UCSD-AML1 (cell line): ENCODE results near the gene ZNF763.
"Not testable (repeated sequence)": the region's sequence is repeated elsewhere in the genome, so short reads cannot be mapped to it uniquely, and the experiment has no call there.

Experiments
- DNase-seq: peaks from one replicate; lab custom pipeline; 2025; ENCODE audit not compliant: unreplicated experiment; lab: John Stamatoyannopoulos, UW

ZNF763 gene

DNA sequence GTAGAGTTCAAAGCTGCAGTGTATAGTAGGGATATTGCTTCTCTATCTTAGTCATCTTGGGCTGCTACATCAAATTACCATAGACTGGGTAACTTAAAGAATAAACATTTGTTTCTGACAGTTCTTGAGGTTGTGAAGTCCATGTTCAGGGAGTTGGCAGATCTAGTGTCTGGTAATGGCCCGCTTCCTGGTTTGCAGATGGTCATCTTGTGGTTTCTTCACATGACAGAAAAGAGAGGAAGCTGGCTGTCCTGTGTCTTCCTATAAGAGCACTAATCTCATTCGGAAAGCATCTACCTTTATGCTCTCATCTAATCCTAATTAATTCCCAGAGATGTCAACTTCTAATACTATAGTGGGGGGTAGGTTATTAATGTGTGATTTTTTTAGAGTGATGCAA is 6.2 kb downstream of the ZNF763 start:
- DNase-seq, result no peak

DNA sequence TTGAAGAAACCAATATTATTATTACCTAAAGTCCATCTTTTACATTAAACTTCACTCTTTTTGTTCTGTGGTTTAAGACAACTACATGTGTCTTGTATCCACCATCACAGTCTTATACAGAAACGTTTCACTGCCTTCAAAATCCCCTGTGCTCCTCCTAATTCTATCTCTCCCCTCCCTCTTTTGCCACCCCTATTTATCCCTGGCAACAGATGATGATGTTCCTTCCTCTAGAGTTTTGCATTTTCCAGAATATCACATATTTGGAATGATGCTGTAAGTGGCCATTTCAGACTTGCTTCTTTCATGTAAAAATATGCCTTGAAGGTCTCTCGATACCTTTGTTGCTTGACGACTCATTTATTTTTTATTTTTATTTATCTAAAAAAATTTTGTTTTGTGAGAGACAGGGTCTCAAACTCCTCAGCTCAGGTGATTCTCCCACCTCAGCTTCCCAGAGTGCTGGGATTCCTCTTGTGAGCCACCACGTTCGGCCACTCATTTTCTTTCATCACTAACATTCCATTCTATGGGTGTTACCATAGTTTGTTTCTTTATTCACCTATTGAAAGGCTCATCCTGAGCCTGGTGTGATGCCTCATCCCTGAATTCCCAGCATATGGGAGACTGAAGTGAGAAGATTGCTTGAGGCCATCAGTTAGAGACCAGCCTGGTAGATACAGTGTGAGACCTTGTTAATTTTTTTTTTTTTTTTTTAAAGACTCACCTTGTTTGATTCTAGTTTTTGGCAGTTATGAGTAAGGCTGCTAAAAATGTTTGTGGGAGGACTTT is 8.4 kb downstream of the ZNF763 start:
- DNase-seq, result no peak

DNA sequence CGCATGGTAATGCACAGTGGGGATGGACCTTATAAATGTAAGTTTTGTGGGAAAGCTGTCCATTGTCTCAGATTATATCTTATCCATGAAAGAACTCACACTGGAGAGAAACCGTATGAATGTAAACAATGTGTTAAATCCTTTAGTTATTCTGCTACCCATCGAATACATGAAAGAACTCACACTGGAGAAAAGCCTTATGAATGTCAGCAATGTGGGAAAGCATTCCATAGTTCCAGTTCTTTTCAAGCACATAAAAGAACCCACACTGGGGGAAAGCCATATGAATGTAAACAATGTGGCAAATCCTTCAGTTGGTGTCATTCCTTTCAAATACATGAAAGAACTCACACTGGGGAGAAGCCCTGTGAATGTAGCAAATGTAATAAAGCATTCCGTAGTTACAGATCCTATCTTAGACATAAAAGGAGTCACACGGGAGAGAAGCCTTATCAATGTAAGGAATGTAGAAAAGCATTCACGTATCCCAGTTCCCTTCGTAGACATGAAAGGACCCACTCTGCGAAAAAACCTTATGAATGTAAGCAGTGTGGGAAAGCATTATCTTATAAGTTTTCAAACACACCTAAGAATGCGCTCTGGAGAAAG is 13.8 kb downstream of the ZNF763 start:
- no peak for DNase-seq

DNA sequence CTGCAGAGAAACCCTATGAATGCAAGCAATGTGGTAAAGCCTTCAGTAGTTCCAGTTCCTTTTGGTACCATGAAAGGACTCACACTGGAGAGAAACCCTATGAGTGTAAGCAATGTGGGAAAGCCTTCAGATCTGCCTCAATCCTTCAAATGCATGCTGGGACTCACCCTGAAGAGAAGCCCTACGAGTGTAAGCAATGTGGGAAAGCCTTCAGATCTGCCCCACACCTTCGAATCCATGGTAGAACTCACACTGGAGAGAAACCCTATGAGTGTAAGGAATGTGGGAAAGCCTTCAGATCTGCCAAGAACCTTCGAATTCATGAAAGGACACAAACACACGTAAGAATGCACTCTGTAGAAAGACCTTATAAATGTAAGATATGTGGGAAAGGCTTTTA is 14.7 kb downstream of the ZNF763 start:
- no peak for DNase-seq

DNA sequence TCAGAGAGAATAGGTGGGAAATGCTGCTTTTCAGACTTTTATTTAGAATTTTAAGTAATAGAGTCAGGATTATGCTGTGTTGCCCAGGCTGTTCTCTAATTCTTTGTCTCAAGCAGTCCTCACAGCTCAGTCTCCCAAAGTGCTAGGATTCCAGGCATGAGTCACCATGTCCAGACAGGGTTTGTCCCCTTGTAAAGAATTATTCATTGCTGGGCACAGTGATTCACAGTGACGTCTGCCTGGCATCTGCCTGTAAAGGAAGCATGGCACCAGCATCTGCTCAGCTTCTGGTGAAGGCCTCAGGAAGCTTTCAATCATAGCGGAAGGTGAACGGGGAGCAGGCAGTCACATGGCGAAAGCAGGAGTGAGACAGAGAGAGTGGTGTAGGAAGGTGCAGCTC is 17.7 kb downstream of the ZNF763 start:
- DNase-seq, result no peak

DNA sequence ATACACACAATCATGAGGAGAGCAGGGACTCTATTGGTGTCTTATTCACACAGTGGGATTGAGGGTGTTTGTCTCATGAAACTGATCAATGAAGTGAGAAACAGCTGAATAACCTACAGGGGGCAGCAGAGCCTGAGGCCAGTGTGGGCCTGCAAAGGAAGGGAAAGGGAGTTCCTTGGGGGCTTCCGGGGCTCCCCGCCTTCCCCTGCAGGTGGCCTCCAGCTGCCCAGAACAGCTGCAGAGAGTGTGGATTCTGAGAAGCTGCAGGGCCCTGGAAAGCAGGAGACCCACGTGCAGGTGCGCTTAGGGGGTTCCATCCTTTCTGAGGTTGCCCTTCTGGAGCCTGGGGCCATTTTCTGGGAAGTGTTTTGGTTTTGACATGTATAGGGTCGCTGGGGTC is 20.1 kb downstream of the ZNF763 start:
- peak; percentile 35 for DNase-seq

DNA sequence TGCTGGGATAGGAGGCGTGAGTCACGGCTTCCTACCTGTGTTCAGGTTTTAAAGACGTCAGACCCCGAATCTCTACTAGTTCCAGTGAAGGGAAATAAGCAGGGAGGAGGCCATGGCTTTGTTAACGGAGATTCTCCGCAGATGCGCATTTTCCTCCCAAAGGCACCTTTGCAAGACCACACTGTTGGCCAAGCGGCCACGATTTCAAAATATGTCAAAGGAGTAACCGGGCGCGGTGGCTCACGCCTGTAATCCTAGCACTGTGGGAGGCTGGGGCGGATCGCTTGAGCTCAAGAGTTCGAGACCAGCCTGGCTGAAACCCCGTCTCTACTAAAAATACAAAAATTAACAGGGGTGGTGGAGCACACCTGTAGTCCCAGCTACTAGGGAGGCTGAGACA is 21.9 kb downstream of the ZNF763 start:
- DNase-seq, result no peak

DNA sequence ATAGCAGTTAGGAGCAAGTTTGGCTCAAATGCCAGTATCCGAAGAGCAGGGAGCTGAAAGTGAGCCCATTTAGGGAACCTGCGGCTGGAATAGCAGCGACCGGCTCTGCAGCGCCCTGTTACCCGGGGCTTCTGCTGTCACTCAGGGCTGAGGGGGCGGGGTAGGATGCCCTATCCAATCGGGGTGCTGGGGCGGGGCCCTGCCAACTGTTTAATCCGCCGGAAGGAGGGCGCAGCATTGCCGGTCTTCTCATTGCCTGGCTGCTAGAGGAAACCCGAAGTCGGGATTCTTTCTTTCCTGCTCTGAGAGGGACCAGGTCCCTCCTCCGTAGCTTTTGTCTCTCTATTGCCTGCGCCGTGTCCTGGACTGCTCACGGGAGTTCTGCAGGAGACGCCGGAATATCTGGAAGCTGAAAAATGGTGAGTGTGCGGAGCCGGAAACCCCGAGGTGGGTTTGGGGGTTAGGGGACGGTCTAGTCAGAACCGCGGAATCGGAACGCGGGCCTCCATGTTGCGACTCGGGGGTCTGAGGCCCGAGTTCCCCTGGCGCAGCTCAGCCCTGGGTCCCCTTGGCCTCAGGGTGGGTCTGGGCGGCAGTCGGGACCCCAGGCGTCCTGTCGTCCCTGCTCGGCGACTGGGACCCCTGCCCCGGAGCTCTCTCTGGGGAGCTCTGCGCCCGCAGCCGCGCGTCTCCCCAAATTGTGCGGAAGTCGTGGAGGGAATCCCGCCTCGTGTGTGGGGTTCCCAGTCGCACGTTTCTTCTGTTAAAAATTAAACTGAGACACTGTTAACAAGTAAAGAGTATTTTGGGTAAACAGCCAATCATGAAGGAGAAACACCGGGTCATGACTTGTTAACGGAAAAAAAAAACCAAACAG is 22.8 kb downstream of the ZNF763 start:
- peak; percentile 94 for DNase-seq

DNA sequence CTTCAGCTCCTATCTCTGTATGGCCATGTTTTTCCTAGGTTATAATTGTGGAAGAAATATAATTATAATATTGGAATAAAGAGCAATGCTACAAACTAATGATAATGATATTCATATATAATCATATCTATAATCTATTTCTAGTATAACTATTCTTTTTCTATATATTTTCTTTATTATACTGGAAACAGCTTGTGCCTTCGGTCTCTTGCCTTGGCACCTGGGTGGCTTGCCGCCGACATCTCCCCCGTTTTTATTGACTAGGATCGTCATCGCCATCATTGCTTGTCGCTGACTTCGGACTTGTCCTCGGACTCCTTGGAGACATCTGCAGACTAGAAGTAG is 24.2 kb downstream of the ZNF763 start:
- DNase-seq, result no peak

DNA sequence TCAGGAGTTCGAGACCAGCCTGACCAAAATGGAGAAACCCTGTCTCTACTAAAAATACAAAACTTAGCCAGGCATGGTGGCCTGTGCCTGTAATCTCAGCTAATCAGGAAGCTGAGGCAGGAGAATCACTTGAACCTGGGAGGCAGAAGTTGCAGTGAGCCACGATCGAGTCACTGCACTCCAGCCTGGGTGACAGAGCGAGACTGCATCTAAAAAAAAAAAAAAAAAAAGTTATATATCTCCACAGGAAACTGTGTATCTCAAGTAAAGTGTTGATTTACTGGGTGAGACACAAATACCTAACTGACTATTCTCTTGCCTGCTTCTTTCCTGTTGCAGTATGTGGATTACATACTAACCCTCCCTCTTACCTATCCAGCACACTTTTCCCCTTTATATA is 27.1 kb downstream of the ZNF763 start:
- not testable (repeated sequence) for DNase-seq

DNA sequence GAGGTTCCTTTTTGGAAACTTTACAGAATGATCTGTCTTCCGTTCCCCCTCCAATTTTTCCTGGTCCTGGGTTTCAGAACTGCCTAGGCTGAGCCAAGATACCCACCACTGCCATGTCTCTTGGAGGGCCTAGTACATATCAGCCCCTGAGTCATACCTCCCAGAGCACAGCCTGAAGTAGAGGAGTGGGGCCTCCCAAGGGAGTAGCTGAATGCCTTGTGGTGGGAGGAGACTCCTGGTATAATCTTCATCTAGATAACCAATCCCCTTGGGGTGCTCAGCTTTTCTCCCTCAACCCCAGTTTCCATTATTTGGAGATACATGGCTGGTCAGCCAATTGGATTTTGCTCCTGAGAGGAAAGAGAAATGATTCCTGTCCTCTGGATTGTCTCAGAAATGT is 30.3 kb downstream of the ZNF763 start:
- no peak for DNase-seq

DNA sequence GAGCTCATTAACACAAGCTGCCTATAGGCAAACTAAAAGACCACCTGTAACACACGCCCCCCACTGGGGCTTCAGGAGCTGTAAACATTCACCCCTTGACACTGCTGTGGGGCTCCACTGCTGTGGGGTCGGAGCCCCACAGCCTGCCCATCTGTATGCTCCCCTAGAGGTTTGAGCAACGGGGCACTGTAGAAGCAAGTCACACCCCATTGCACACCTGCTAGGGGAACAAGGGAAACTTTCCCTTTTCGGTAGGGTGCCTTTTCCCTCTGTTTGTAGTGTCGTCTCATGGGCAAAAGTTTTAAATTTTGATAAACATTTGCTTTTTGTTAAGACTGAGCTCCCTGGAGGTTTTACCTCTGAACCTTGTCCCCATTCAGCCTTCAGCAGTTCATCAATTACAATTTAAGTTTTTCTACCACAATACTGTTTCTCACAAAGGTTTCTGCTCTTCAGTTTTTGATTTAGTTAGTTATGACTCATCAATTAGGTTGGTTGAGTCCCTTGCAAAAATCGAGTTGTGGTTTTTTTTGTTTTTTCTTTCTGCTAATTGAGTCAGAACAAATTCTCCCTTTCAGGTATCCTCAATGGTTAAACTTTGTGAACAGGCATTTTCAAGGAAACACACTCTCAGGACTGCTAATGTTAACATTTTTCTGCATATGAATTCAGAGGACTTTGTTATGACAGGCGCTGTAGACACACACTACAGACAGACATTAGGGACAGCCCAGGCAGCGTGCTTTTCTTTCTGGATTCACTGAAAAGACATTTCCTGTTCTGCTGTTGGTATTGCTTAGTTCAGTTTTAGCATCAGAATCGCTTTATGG is 35.5 kb downstream of the ZNF763 start:
- DNase-seq, result no peak

DNA sequence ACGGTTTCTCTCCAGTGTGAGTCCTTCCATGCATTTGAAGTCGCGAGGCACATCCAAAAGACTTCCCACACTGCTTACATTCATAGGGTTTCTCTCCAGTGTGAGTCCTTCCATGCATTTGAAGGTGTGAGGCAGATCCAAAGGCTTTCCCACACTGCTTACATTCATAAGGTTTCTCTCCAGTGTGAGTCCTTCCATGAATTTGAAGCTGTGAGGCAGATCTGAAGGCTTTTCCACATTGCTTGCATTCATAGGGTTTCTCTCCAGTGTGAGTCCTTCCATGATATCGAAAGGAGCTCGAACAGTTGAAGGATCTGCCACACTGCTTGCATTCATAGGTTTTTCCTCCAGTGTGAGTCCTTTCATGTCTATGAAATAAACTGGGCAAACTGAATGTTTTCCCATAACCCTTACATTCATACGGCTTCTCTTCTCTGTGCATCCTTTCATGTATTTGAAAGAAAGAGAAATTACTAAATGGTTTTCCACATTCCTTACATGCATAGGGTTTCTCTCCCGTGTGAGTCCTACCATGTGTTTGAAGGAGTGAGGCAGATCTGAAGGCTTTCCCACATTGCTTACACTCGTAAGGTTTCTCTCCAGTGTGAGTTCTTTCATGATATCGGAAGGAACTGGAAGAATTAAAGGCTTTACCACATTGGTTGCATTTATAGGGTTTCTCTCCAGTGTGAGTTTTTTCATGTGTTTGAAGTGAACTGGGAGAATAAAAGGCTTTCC is 50.3 kb downstream of the ZNF763 start:
- DNase-seq, result no peak

DNA sequence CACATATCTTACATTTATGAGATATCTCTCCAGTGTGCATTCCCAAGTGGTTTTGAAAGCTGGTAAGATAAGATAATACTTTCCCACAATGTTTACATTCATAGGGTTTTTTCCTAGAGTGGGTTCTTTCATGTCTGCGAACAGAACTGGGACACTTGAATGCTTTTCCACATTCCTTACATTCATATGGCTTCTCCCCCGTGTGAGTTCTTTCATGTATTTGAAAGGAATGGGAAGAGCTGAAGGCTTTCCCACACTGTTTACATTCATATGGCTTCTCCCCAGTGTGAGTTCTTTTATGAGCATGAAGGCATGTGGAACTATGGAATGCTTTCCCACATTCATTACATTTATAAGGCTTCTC is 50.9 kb downstream of the ZNF763 start:
- DNase-seq, result no peak
